CD4-positive, alpha-beta T cell treated with Interleukin-4 for 4 hours (primary cell): ENCODE data around the gene ENTREP1.
"Not testable (repeated sequence)": the region's sequence is repeated elsewhere in the genome, so short reads cannot be mapped to it uniquely, and the experiment has no call there.

Experiments used
- DNase-seq: peaks from one replicate; pipeline ENCODE4 v3.0.0-alpha.2; 2020

Gene ENTREP1

DNA sequence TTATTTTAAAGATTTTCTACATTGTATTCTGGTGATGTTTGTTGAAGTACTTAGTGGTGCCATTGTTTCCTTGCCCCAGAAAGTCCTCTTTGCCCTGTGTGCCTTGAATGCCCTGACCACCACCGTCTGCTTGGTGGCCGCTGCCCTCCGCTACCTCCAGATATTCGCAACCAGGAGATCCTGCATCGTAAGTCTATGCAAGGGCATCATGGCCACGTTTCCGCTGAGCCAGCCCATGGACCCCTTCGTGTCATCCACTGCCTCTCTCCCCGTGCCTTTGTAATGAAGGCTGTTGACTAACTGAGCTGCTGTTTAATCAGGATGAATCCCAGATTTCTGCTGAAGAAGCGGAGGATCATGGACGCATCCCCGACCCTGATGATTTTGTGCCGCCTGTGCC is 52.3 kb downstream of the ENTREP1 start:
- DNase-seq = no peak

- DNase-seq = no peak
Observed at GRCh38 chr9:69377981-69378380, 53.0 kb downstream of the ENTREP1 start.

DNA sequence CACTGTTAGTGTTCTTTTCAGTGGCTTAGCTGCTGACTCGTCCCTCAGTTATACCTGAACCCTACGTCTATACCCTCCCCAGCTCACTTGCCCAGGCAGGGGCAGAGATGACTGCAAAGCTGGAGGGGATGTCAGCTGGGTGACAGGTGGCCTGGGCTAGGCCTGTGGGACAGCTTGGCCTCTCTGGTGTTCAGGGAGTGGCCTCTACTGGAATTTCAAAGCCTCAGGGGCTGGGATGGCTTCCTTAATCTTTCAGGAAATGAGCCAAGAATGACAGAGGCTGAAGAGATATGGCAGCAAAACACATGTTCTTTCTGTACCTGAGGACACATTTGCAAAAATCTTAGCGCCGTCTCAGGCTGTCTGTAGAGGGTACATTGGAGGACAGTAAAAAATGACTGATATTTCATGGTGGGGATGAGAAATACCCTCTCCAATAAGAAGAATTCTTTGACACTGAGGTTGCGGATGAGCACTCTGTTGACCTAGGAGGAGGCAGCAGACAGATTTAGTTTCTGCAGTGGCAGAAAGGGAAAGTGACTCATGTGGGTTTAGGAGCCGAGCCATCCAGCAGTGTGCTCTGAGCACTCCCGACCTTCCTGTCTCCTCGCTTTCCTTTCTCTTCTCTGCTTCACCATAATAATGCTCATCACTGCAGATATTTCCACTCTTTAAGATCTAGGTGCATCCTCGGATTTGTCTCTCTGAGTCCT is 54.4 kb downstream of the ENTREP1 start:
- DNase-seq = no peak

DNA sequence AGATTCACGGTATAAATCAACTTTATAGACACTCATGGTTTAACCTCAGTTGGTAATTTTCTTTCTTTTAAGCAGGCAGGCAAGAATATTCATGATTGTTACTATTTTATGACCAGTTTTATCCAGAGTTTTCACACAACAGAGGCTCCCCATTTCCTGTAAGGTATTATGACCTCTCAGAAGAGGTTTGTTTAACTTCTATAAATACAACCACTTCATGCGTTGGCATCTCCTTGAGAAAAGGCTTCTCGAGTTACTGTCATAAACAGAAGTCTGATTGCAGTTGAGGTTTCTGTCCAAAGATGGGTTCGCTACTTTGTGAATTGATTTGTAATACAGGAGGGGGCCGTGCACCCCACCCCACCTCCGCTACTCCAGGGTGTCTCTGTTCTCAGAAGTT is 55.3 kb downstream of the ENTREP1 start:
- DNase-seq = no peak

GRCh38 chr9:69380811-69381210 is 55.8 kb downstream of the ENTREP1 start:
- no peak for DNase-seq

GRCh38 chr9:69382135-69382534 is 57.1 kb downstream of the ENTREP1 start:
- DNase-seq = no peak

DNA sequence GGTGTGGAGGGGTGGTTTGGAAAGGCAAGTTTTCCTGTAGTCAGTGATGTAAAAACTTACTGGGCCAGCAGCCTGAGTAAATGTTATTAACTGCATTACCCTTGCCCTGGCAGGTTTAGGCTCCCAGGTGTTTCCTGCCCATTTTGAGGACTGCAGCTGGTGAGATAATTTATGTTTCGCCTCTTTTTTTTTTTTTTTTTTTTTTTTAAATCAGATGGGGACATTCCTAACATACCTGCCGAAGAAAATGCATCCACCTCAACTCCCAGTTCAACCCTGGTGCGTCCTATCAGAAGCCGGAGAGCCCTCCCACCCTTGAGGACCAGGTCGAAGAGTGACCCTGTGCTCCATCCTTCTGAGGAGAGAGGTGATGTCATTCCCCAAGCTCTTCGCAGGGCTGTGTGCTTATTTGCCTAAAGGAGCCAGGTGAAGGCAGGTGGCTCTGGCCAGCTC is 60.6 kb downstream of the ENTREP1 start:
- no peak for DNase-seq

DNA sequence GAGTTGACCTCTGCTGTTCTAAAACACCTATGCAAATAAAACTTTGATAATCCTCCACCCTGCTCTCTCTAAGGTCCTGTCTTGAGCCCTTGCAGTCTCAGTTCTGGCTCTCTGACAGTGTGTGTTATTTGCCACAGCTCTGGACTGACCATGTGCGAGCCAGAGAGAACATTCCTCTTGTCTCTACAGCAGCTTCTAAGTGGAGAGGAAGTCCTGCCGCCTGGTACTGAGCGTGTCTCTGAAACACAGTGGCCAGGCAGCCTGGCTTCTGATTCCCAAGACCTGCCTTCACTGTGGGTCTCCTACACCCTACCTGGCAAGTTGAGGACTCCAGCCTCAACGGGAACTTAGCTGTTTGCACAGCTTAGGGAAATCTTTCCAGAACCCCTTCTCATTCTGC is 61.6 kb downstream of the ENTREP1 start:
- no peak for DNase-seq

- no peak for DNase-seq
Observed at GRCh38 chr9:69388596-69388995, 63.6 kb downstream of the ENTREP1 start.

- no peak for DNase-seq
Observed at GRCh38 chr9:69389437-69389995, 64.5 kb downstream of the ENTREP1 start.

GRCh38 chr9:69391487-69391886 is 66.5 kb downstream of the ENTREP1 start:
- DNase-seq = no peak

- DNase-seq = no peak
Observed at GRCh38 chr9:69391946-69392345, 66.9 kb downstream of the ENTREP1 start.

- no peak for DNase-seq
Observed at GRCh38 chr9:69392826-69393225, 67.8 kb downstream of the ENTREP1 start.

DNA sequence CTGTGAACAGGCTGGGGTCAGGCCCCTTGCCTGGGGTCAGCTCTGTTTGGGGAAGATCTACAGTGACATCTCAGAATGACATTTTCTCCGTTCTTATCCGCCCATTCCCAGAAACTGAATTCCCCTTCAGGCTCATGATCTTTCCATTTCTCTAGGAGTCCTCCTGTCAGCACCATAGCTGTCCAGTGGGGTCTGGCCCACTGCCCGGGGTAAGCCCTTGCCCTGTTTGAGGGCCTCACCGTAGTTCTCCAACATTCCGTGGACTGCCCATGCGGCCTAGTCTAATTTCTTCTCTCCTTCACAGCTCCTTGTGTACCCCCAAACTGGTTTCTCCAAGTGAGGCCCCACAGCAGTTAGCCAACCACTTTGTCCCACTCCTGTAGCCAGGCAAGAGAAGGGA is 68.4 kb downstream of the ENTREP1 start:
- DNase-seq = no peak

DNA sequence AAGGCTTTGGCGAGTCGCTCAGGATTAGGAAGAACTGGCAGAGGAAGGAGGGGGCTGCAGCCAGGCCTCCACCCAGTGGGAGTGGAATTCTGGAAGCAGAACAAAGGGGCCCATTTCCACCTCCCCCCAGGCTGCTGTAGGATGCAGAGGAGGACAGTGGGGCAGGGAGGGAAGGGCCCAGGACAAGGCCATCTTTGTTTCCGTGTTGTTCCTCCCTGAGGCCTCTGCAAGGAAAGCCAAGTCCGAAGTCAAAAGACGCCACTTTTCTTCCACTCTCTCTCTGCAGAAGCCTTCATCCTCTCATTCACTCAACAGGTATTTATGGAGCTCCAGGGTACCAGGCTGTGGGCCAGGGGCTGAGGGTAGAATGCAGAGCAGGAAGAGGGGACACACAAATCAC is 70.7 kb downstream of the ENTREP1 start:
- no peak for DNase-seq

GRCh38 chr9:69396759-69397158 is 71.7 kb downstream of the ENTREP1 start:
- no peak for DNase-seq

- no peak for DNase-seq
Observed at GRCh38 chr9:69397384-69398214, 72.6 kb downstream of the ENTREP1 start.

DNA sequence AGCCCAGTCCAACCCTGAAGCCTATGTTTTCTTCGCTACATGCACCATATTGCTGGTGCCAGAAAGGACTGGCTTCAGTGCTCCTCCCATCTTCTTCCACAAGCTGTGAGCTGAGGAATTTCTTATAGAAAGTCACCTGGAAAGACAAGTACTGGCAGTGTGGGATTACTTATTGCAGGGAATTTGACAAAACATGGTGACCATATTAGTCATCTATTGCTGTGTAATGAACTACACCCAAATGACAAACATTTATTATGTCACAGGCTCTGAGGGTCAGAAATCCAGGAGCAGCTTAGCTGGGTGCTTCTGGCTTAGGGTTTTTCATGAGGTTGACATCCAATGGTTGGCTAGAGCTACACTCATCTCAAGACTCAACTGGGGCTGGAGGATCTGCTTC is 75.5 kb downstream of the ENTREP1 start:
- no peak for DNase-seq

DNA sequence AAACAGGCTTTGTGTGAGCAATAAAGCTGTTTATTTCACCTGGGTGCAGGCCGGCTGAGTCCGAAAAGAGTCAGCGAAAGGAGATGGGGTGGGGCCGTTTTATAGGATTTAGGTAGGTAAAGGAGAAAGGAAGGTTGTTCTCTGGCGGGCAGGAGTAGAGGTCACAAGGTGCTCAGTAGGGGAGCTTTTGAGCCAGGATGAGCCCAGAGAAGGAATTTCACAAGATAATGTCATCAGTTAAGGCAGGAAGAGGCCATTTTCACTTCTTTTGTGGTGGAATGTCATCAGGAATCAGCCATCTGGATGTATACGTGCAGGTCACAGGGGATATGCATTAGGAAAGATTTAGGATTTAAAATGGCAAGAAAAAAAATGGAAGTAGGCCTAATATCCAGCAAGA is 84.9 kb downstream of the ENTREP1 start:
- not testable (repeated sequence) for DNase-seq

DNA sequence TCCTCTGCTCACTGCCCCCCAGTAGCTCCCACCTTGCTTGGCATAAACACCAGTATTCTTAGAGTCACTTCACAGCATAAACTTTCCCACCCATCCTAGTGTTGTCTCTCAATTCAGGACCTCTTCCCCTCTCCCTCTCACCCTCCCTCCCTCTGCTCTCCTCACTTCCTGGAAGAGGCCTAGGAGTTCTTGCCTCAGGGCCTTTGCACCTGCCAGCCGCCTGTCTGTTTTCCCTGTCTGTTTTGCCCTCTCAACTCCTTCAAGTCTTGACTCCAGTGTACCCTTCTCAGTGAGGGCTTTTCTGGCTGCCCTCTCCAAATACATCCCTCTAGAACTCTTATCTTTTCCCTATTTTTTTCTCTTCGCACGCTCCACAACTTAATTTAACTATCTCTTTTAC is 86.2 kb downstream of the ENTREP1 start:
- no peak for DNase-seq

GRCh38 chr9:69411931-69412740 is 87.1 kb downstream of the ENTREP1 start:
- no peak for DNase-seq

GRCh38 chr9:69412741-69413150 is 87.7 kb downstream of the ENTREP1 start:
- DNase-seq = no peak

DNA sequence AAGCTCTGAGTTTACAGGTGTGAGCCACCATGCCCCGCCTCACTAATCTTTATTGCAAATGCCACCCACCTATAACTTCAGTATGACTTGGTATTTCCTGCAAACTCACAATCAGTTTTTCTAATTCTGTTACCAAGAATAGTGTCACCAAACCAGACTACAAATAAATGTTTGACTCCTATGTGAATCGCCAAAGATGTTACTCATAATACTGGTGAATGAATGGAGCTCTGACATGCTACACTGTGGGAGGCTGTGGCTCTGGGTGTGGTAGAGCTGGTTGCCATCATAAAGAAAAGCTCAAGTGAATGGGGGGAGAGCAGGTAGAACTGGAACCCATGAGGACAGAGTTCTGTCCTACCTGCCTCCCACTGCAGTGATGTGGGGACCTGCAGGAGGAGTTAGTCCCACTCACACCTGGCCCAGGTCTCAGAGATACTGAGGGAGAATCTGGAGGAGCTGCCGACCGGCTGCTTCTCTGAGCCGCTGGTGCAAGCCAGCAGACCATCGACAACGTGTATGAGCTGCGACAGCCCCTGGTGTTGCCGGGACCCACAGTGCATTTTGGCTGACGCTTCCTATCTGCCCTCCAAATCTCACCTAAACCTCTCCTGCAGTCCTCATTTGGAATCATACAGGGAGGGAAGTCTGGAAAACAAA is 95.7 kb downstream of the ENTREP1 start:
- DNase-seq = no peak
